T-helper 1 cell (primary cell): Measurements from ENCODE around the gene YY1AP1.
"Not testable (repeated sequence)": the region's sequence is repeated elsewhere in the genome, so short reads cannot be mapped to it uniquely, and the experiment has no call there.

ENCODE experiments used
- DNase-seq, 5 donors: peaks; one replicate each; pipeline ENCODE4 v3.0.0-alpha.2; 2012 to 2020
- total RNA-seq, 4 donors: gene quantifications; one replicate each; lab custom pipeline; 2026; lab: John Stamatoyannopoulos, UW

The YY1AP1 gene
- total RNA-seq = 78.7 to 118 (median 81.2) reads per million in 4 donors

- DNase-seq = peak; percentile 80 to 93 (median 86)
These were observed at the start of gene YY1AP1 for GRCh38 chr1:155688324-155689080. YY1AP1 (minus strand) TSS chr1:155688774; CDS start chr1:155680436, 8,338 bp downstream.

GRCh38 chr1:155729031-155729898, 40.7 kb upstream of the YY1AP1 start:
- peak in 2 of 5 donors; percentile 21 to 25 for DNase-seq

DNA sequence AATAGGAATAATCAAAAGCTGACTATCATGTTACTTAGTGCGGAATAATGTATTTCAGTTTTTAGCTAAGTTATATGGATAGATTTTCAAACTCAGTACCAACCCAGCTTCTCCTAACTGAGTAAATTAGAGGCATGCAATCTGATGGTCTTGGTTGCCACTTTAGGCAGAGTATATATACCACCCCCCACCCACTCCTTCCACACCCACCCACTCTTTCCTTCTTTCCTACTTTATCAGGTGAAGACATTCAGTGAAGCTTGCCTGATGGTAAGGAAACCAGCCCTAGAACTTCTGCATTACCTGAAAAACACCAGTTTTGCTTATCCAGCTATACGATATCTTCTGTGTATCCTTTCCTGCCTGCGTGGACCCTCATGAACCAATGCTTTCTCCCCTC, 36.6 kb upstream of the YY1AP1 start:
- DNase-seq = no peak

DNA sequence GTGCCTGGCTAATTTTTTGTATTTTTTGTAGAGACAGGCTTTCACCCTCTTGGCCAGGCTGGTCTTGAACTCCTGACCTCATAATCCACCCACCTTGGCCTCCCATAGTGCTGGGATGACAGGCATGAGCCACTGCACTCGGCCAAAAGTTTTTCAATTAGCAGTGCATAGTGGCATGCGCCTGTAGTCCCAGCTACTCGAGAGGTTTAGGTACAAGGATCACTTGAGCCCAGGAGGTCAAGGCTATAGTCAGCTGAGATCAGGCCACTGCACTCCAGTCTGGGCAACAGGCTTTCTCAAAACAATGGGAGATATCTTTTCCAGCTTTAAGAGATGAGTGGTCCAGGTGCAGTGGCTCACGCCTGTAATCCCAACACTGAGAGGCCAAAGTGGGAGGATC, 31.1 kb upstream of the YY1AP1 start:
- no peak for DNase-seq

GRCh38 chr1:155718524-155719115, 30.0 kb upstream of the YY1AP1 start:
- DNase-seq = not testable (repeated sequence)

- DNase-seq = peak in 1 of 5 donors; percentile 11
These were observed 28.5 kb upstream of the YY1AP1 start for GRCh38 chr1:155717041-155717440.

- DNase-seq = no peak
These were observed 27.2 kb upstream of the YY1AP1 start for GRCh38 chr1:155715777-155716176.

DNA sequence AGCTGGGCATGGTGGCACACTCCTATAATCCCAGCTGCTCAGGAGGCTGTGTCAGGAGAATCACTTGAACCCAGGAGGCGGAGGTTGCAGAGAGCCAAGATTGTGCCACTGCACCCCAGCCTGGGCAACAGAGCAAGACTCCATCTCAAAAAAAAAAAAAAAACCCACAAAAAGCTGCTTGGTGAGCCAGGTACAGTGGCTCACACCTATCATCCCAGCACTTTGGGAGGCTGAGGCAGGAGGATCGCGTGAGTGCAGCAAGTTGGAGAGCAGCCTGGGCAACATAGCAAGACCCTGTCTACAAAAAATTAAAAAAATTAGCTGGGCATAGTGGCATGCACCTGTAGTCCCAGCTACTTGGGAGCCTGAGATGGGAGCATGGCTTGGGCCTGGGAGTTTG, 26.5 kb upstream of the YY1AP1 start:
- not testable (repeated sequence) for DNase-seq

DNA sequence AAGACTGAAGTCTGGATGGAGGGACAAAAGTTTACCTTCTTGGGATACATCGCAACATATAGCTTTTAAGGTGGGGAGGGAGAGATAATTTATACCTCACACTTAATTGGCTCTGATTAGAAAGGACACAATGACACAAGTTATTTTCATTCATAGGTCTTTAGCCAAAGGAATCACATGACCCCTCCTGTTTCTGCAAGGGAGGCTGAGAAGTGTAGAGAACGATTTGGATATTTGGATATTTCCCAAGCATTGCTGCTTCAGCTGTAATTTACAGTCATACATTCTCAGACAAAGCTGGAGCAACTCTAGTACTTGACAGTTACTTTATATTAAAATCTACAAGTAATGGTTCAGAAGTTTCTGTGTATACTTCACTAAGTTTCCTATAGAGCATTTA, 24.5 kb upstream of the YY1AP1 start:
- no peak for DNase-seq

GRCh38 chr1:155712636-155713035, 24.1 kb upstream of the YY1AP1 start:
- DNase-seq = not testable (repeated sequence)

DNA sequence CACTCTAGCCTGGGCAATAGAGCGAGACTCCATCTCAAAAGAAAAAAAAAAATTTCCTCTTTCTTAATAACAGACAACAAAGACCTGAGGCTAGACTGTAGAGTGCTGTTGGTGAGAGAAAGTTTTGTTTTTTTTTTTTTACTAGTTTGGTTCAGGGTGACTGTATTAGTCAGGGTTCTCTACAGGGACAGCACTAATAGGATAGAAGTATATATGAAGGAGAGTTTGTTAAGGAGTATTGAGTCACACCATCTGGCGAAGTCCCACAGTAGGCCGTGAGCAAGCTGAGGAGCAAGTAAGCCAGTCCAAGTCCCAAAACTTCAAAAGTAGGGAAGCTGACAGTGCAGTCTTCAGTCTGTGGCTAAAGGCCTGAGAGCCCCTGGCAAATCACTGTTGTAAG, 22.9 kb upstream of the YY1AP1 start:
- DNase-seq = not testable (repeated sequence)

DNA sequence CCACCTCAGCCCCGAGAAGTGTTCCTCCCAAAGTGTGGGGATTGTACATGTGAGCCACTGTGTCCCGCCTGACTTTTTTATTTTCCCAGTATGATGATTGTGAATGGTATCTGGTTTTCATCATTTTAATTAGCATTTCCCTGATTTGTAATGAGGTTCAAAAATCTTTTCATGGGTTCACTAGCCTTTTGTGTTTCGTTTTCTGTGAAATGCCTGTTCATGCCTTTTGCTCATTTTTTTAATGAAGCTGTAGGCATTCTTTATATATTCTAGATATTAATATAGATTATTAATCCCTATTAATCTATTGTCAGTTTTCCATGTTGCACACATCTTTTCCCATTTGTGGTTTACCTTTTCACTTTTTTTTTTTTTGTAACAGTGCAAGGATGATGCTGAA, 20.8 kb upstream of the YY1AP1 start:
- no peak for DNase-seq

DNA sequence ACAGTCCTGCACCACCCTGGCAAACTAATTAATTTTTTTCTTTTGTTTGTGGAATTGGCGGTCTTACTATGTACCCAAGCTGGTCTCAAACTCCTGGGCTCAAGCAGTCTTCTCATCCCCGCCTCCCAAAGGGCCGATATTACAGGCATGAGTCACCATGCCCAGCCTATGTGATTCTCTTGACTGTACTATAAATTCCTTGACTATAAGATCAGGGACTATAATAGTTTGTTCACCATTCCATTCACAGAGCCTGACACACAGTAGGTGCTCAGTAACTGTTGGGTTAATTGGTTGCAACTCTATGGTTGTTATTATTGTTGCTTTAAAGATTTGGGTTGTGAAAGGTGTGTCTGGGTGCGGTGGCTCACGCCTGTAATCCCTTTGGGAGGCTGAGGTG, 17.6 kb upstream of the YY1AP1 start:
- no peak for DNase-seq

GRCh38 chr1:155704414-155704813, 15.8 kb upstream of the YY1AP1 start:
- not testable (repeated sequence) for DNase-seq

- DNase-seq = no peak
These were observed 14.6 kb upstream of the YY1AP1 start for GRCh38 chr1:155703216-155703615.

GRCh38 chr1:155701675-155702074, 13.1 kb upstream of the YY1AP1 start:
- DNase-seq = not testable (repeated sequence)

- DNase-seq = not testable (repeated sequence)
These were observed 10.5 kb upstream of the YY1AP1 start for GRCh38 chr1:155699062-155699461.

DNA sequence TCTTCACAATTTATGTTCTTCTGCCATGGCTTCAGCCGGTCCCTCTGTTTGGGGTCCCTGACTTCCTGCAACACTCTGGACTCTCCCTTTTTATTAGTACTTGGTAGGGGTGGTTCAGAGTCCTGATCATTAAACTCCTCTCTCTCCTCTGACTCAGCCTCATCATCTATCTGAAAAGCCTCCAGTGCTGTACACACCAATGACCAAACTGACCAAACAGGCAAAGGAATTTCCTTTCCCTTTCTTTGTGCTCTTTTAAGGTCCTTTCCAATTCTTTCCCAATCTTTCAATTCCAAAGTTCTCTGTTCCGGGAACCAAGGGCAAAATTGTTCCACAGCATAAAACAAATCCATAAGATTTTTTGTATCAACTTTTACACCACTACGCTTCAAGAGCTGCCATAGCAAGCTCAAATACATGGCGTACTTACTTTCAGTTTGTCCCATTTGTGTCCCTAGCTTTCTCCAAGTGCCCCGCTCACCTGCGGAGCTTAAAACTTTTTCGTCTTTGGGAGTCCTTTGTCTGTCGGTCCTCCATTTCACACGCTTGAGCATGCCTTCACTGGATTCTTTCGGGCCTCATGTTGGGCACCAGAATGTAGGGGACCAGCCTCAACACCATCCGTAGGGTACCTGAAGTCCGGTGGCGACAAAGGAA, 9.9 kb upstream of the YY1AP1 start:
- DNase-seq = no peak

DNA sequence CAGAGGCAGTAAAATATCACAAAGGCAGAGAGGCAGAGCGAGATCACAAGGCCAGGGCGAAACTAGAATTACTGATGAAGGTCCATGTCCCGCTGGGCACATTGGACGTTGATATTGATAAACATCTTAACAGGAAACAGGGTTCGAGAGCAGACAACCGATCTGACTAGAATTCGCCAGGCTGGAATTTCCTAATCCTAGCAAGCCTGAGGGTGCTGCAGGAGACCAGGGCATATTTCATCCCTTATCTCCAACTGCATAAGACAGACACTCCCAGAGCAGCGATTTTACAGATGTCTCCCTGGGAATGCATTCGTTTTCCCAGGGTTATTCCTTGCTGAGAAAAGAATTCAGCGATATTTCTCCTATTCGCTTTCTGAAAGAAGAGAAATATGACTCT, 9.0 kb upstream of the YY1AP1 start:
- not testable (repeated sequence) for DNase-seq

DNA sequence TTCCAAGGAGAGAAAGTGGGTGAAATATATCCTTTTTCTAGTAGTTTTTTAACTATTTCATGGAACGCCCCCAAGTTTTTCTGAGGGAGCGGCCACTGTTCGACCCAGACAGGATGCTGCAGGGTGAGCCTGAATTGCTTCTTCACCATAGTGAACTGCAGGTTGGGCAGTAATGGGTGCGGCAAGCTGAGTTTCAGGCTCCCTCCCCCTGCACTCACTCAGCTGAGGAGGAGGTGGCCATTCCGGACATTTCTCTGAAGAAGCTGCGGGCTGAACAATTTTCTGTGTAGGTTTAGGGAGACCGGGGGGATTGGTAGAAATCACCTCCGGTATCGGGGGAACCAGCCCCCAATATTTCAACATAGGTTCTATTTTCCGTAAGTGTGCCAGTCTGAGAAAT, 8.5 kb upstream of the YY1AP1 start:
- DNase-seq = no peak

DNA sequence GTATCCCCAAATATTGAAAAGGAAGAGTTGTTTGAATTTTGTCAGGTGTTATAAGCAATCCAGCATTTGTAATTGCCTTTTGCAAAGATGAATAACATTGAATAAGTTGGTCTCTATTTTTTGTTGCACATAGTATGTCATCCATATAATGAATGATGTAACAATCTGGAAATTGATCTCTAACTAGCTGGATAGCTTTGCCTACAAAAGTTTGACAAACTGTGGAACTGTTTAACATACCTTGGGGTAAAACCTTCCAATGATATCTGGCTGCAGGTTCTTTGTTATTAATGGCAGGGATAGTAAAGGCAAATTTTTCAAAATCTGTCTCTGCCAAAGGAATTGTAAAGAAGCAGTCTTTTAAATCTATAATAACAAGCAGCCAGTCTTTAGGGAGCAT, 8.0 kb upstream of the YY1AP1 start:
- DNase-seq = no peak

DNA sequence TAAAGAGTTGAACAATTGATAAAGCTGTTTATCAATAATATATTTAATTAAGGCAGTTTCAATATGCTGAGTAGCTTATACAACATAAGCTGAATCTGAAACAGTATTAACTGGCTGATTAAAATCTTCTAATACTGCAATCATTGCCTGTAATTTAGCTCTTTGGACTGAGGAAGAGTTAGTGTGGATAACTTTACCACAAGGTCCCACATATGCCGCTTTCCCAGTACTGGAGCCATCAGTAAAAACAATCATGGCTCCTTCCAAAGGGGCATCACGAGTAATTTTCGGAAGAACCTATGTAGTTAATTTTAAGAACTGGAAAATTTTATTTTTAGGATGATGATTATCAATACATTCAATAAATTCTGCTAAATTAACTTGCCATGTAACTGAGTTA, 7.0 kb upstream of the YY1AP1 start:
- DNase-seq = no peak

DNA sequence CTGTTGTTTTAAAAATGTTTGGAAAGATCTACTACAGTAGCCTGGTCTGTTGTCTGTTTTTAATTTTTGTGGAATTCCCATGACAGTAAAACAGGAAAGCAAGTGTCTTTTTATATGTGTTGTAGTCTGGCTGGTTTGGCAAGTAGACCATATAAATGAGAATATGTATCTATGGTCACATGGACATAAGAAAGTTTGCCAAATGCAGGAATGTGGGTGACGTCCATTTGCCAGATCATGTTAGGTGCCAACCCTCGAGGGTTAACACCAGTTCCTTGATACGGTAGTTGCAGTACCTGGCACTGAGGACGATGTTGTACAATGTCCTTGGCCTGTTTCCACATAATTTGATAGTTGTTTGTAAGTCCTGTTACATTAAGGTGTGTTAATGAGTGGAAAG, 6.5 kb upstream of the YY1AP1 start:
- no peak for DNase-seq
